ENCODE measurements around the gene GPATCH2. TPM values are rescaled to one million over a fixed set of nuclear protein-coding genes. Genes with fewer than 3 reads are reported as not detected.
A peak's percentile ranks its signal among the peaks of the same experiment; 100 is the strongest.
"Not testable (repeated sequence)": the region's sequence is repeated elsewhere in the genome, so short reads cannot be mapped to it uniquely, and the experiment has no call there.

The GPATCH2 gene
- total and polyA plus RNA-seq, 4 donors: 13.4 to 35.3 (median 18.4) TPM

DNA sequence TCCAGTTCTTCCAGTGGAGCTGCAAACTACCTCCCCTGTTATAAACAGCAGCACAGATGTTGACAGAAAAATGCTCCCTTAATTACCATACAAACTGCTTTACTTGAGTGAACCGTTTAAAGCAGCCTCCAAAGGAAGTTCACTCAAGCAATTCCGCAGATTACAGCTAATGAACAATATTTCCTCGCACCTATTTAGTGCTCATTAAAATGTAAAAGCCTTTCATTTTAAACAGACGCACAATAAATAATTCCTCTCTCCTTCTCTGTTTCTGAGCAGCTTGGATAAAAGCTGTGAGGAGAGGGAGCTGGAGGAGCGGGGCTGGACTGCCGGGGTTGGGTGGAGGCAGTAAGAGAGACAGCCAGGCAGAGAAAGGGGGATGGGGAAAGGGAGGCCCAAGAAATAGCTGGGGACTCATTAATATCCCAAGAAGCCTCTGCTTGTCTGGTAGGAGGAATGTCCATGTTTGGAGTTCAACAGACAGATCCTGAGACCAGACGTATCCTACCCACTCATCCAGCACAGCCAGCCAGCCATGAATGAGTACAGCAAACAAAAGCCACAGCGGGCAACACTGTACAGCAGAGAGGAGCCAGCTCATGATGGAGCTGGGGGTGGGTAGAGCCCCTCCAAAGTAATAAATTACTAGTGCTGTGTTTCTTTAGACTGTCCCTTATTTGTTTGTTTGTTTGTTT, 227.7 kb downstream of the GPATCH2 start:
- WGBS (ENCODE audit: insufficient coverage): 37% methylated on average over 3 of the region's 8 CpGs
- H3K4me3 ChIP-seq (ENCODE audit: low read depth, low read length): no peak overlapping the region
- no peaks in the 10 kb centered on the region for H3K27me3 ChIP-seq (ENCODE audit: control insufficient read depth, insufficient read depth, low read length)
- H3K9me3 ChIP-seq (ENCODE audit: control insufficient read depth, insufficient read depth, low read length): no peaks in the 10 kb centered on the region
- peak in 1 of 6 donors; percentile 76 for DNase-seq (ENCODE audit: low read depth in 4 of 6, low spot score in 6 of 6)
- H3K27ac ChIP-seq (ENCODE audit: low read depth, low read length): no peak overlapping the region
- no peaks in the 10 kb centered on the region for H3K36me3 ChIP-seq (ENCODE audit: control insufficient read depth, insufficient read depth, low read length)
- no peaks in the 10 kb centered on the region for H3K4me1 ChIP-seq (ENCODE audit: control insufficient read depth, insufficient read depth, low read length)

DNA sequence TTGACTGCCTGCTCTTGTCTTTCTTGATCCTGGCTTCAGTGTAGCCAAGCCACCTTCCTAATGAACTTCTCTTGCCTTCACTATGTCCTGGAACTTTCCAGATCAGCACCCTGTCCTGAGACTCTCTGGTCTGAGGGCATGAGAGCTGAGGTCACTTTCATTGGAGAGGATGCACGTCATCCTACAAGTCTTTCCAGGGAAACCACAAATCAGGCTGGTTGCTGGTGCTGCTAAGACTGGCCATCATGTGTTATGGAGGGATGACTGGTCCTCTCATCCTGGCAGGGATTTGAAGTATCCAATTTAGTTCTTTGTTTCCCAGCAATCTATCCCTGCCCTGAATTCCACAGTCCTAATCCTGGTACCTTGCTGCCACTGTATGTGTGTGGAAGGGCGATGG, 228.6 kb downstream of the GPATCH2 start:
- Histone ChIP-seq H3K36me3 (ENCODE audit: control insufficient read depth, insufficient read depth, low read length) (no peaks in the 10 kb centered on the region), H3K27ac (ENCODE audit: low read depth, low read length) (no peak overlapping the region), H3K4me1 (ENCODE audit: control insufficient read depth, insufficient read depth, low read length) (no peaks in the 10 kb centered on the region), H3K27me3 (ENCODE audit: control insufficient read depth, insufficient read depth, low read length) (no peaks in the 10 kb centered on the region), H3K4me3 (ENCODE audit: low read depth, low read length) (no peak overlapping the region), H3K9me3 (ENCODE audit: control insufficient read depth, insufficient read depth, low read length) (no peaks in the 10 kb centered on the region)
- 95% methylated on average over 2 of the region's 2 CpGs for WGBS (ENCODE audit: insufficient coverage)
- no peak for DNase-seq (ENCODE audit: low read depth in 4 of 6, low spot score in 6 of 6)

DNA sequence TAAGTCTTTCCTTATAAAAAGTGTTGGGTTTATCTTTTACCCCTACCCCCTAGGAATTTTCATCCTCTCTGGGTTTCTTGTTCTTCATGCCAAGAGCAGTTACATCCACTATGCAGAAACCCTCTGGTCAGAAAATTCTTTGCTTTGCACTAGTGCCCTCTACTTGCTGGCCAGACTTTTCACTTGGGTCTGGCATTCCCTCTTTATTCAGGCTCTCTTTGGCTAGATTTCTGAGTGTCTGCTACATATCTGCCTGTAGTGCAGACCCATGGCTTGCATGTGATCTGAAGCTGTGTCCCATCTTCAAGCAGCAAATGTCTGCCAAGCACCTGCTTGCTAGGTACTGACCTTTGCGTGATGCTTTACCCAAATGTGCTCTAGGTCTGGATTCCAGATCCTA, 237.0 kb downstream of the GPATCH2 start:
- Histone ChIP-seq H3K9me3 (ENCODE audit: control insufficient read depth, insufficient read depth, low read length) (no peaks in the 10 kb centered on the region), H3K4me3 (ENCODE audit: low read depth, low read length) (no peak overlapping the region), H3K36me3 (ENCODE audit: control insufficient read depth, insufficient read depth, low read length) (no peaks in the 10 kb centered on the region), H3K27me3 (ENCODE audit: control insufficient read depth, insufficient read depth, low read length) (no peaks in the 10 kb centered on the region), H3K27ac (ENCODE audit: low read depth, low read length) (no peak overlapping the region), H3K4me1 (ENCODE audit: control insufficient read depth, insufficient read depth, low read length) (no peaks in the 10 kb centered on the region)
- DNase-seq (ENCODE audit: low read depth in 4 of 6, low spot score in 6 of 6): peak in 2 of 6 donors; percentile 46 to 65
- 81% methylated on average over 1 of the region's 1 CpG for WGBS (ENCODE audit: insufficient coverage)

DNA sequence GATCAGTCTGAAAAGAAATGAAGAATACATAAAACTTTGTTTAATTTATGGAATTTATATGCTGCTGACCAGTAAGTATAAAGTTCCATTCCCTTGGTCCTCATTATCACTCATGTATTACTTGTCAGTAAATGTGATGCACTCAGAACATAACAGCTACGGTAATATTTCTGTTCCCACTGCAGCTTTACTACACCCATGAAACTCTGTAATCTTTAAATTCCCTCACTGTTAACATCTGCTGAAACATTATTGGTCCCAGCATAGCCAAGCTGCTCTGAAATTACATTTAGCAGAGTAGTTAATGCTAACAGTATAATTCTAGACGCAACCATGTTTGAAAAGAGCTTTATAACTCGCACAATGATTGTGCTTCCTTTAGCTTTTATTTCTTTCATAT, 238.4 kb downstream of the GPATCH2 start:
- Histone ChIP-seq H3K9me3 (ENCODE audit: control insufficient read depth, insufficient read depth, low read length) (no peaks in the 10 kb centered on the region), H3K4me1 (ENCODE audit: control insufficient read depth, insufficient read depth, low read length) (no peaks in the 10 kb centered on the region), H3K4me3 (ENCODE audit: low read depth, low read length) (no peak overlapping the region), H3K36me3 (ENCODE audit: control insufficient read depth, insufficient read depth, low read length) (no peaks in the 10 kb centered on the region), H3K27me3 (ENCODE audit: control insufficient read depth, insufficient read depth, low read length) (no peaks in the 10 kb centered on the region), H3K27ac (ENCODE audit: low read depth, low read length) (no peak overlapping the region)
- DNase-seq (ENCODE audit: low read depth in 4 of 6, low spot score in 6 of 6): peak in 1 of 6 donors; percentile 94
- 80% methylated on average over 1 of the region's 3 CpGs for WGBS (ENCODE audit: insufficient coverage)

DNA sequence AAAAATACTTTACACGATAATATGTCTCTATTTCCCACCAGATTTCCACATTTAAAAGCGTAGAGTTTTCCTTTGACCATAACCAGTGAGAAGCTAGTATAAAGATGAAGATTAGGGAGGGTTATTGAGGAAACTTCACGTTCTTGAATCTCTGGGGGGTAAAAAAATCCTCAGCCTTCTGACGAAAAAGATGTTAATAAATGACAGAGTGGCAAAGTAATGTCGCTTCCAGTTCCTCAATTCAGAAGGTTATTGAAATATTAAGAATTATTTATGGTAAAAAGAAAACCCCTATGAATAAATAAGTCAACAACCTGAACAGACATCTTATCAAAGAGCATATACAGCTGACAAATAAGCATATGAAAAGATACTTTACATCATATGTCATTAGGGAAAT, 241.0 kb downstream of the GPATCH2 start:
- H3K36me3 ChIP-seq (ENCODE audit: control insufficient read depth, insufficient read depth, low read length): no peaks in the 10 kb centered on the region
- no peak overlapping the region for H3K4me3 ChIP-seq (ENCODE audit: low read depth, low read length)
- 83% methylated on average over 1 of the region's 5 CpGs for WGBS (ENCODE audit: insufficient coverage)
- H3K9me3 ChIP-seq (ENCODE audit: control insufficient read depth, insufficient read depth, low read length): no peaks in the 10 kb centered on the region
- H3K27ac ChIP-seq (ENCODE audit: low read depth, low read length): no peak overlapping the region
- no peaks in the 10 kb centered on the region for H3K4me1 ChIP-seq (ENCODE audit: control insufficient read depth, insufficient read depth, low read length)
- H3K27me3 ChIP-seq (ENCODE audit: control insufficient read depth, insufficient read depth, low read length): no peaks in the 10 kb centered on the region
- DNase-seq (ENCODE audit: low read depth in 4 of 6, low spot score in 6 of 6): no peak

DNA sequence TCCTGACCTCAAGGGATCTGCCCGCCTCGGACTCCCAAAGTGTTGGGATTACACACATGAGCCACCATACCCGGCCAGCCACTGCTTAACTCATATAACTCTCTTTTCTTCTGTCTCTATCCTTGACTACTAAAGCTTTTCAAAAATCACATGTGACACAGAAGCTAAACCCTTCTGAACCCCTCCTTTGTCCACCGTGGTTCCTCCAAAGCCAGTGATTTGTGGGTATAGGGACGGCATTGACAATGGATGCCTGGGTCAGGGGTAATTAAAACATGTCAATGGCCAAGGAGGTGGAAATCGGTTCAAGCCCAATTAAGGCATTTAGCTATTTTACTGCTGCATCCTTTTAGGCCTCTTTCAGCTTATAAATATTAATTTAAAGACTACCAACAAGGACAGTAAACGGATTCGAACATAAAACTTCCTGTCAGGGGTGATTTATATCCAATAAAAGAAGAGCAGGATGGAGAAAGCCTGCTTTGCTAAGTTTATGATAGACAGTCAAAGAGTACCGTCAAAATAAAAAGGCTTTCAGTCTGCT, 242.3 kb downstream of the GPATCH2 start:
- Histone ChIP-seq H3K9me3 (ENCODE audit: control insufficient read depth, insufficient read depth, low read length) (no peaks in the 10 kb centered on the region), H3K27ac (ENCODE audit: low read depth, low read length) (no peak overlapping the region), H3K4me3 (ENCODE audit: low read depth, low read length) (no peak overlapping the region), H3K36me3 (ENCODE audit: control insufficient read depth, insufficient read depth, low read length) (no peaks in the 10 kb centered on the region), H3K27me3 (ENCODE audit: control insufficient read depth, insufficient read depth, low read length) (no peaks in the 10 kb centered on the region), H3K4me1 (ENCODE audit: control insufficient read depth, insufficient read depth, low read length) (no peaks in the 10 kb centered on the region)
- 40% methylated on average over 4 of the region's 9 CpGs for WGBS (ENCODE audit: insufficient coverage)
- DNase-seq (ENCODE audit: low read depth in 4 of 6, low spot score in 6 of 6): no peak

DNA sequence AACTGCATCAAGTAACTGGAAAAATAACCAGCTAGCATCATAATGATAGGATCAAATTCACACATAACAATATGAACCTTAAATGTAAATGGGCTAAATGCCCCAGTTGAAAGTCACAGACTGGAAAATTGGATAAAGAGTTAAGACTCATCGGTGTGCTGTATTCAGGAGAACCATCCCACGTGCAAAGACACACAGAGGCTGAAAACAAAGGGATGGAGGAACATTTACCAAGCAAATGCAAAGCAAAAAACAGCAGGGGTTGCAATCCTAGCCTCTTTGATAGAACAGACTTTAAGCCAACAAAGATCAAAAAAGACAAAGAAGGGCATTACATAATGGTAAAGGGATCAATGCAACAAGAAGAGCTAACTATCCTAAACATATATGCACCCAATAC, 249.1 kb downstream of the GPATCH2 start:
- not testable (repeated sequence) for DNase-seq (ENCODE audit: low read depth in 4 of 6, low spot score in 6 of 6)
- whole genome bisulfite sequencing (ENCODE audit: insufficient coverage): 0% methylated on average over 1 of the region's 2 CpGs

DNA sequence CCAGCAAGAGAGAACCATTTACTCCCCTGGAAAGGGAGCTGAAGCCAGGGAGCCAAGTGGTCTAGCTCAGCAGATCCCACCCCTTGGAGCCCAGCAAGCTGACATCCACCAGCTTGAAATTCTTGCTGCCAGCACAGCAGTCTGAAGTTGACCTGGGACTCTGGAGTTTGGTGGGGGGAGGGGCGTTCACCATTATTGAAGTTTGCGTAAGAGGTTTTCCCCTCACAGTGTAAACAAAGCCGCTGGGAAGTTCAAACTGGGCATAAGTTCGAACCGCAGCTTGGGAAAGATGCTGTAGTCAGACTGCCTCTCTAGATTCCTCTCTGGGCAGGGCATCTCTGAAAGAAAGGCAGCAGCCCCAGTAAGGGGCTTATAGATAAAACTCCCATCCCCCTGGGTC, 251.1 kb downstream of the GPATCH2 start:
- H3K27me3 ChIP-seq (ENCODE audit: control insufficient read depth, insufficient read depth, low read length); H3K4me1 ChIP-seq (ENCODE audit: control insufficient read depth, insufficient read depth, low read length): not testable (repeated sequence)
- 96% methylated on average over 4 of the region's 5 CpGs for whole genome bisulfite sequencing (ENCODE audit: insufficient coverage)

More for the DNA sequence above, 249.1 kb downstream of the GPATCH2 start:
- H3K4me1 ChIP-seq (ENCODE audit: control insufficient read depth, insufficient read depth, low read length); H3K4me3 ChIP-seq (ENCODE audit: low read depth, low read length); H3K36me3 ChIP-seq (ENCODE audit: control insufficient read depth, insufficient read depth, low read length); H3K27ac ChIP-seq (ENCODE audit: low read depth, low read length); H3K9me3 ChIP-seq (ENCODE audit: control insufficient read depth, insufficient read depth, low read length); H3K27me3 ChIP-seq (ENCODE audit: control insufficient read depth, insufficient read depth, low read length): not testable (repeated sequence)

DNA sequence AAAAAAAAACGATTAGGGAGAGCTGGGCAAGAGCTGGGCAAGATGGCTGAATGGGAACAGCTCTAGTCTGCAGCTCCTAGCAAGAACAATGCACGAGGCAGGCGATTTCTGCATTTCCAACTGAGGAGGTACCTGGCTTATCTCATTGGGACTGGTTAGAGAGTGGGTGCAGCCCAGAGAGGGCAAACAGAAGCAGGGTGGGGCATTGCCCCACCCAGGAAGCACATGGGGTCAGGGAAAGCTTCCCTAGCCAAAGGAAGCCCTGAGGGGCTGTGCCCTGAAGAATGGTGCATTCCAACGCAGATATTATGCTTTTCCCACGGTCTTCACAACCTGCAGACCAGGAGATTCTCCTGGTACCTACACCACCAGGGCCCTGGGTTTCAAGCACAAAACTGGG, 251.6 kb downstream of the GPATCH2 start:
- 91% methylated on average over 5 of the region's 5 CpGs for WGBS (ENCODE audit: insufficient coverage)
- Histone ChIP-seq H3K4me1 (ENCODE audit: control insufficient read depth, insufficient read depth, low read length) (no peaks in the 10 kb centered on the region), H3K9me3 (ENCODE audit: control insufficient read depth, insufficient read depth, low read length) (no peaks in the 10 kb centered on the region), H3K27me3 (ENCODE audit: control insufficient read depth, insufficient read depth, low read length) (no peaks in the 10 kb centered on the region), H3K27ac (ENCODE audit: low read depth, low read length) (no peak overlapping the region), H3K4me3 (ENCODE audit: low read depth, low read length) (no peak overlapping the region), H3K36me3 (ENCODE audit: control insufficient read depth, insufficient read depth, low read length) (no peaks in the 10 kb centered on the region)
- DNase-seq (ENCODE audit: low read depth in 4 of 6, low spot score in 6 of 6): no peak

More for the DNA sequence above, 251.1 kb downstream of the GPATCH2 start:
- DNase-seq (ENCODE audit: low read depth in 4 of 6, low spot score in 6 of 6); H3K36me3 ChIP-seq (ENCODE audit: control insufficient read depth, insufficient read depth, low read length); H3K9me3 ChIP-seq (ENCODE audit: control insufficient read depth, insufficient read depth, low read length); H3K27ac ChIP-seq (ENCODE audit: low read depth, low read length); H3K4me3 ChIP-seq (ENCODE audit: low read depth, low read length): not testable (repeated sequence)
